OCI-LY1 (cell line): Measurements from ENCODE around the gene NREP.

Source experiments
- EZH2 ChIP-seq: fragments of 200-600 bp; sonication (generic), shearing (Covaris generic); IDR thresholded peaks from 2 replicates; pipeline ENCODE4 v1.8.0; 2017; ENCODE audit warnings: borderline replicate concordance, mixed run types, mild to moderate bottlenecking, antibody characterized with exemption, low read length, moderate library complexity, mixed read lengths
- TF ChIP-seq, protein P1 (sequence below): fragments of 200-600 bp; sonication (generic), shearing (Covaris generic); IDR thresholded peaks from 2 replicates; pipeline ENCODE4 v1.5.1; 2017; ENCODE audit warnings: mild to moderate bottlenecking, antibody characterized with exemption, low read length, moderate library complexity, mixed read lengths

DNA sequence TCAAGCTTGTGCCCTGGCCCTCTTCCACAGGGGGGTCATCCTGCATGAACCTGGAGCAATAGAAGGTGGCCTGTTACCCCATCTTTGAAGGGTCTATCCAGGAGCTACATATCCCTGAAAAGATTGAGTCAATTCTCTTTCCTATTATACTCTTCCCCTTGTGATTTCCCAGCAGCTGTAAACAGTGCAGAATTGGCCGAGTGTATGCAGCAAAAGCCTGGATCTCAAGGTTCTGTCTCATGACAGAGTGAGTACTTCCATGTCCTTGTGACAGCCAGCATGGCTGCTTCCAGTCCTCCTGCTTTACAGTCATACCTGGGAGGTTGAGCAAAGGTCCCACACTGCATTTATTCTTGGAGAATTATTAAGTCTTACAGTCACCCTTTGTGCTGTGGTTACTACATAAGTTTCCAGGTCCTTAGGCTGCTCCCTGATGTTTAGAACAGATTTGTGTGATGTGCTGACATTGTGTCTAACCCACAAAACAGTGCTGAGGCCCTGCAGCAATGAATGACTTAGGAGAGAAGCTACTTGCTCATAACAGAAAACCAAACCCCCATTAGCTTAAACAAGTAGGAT is 67.5 kb downstream of the NREP start:
- no peak for TF ChIP-seq EZH2
- TF ChIP-seq, protein P1, sequence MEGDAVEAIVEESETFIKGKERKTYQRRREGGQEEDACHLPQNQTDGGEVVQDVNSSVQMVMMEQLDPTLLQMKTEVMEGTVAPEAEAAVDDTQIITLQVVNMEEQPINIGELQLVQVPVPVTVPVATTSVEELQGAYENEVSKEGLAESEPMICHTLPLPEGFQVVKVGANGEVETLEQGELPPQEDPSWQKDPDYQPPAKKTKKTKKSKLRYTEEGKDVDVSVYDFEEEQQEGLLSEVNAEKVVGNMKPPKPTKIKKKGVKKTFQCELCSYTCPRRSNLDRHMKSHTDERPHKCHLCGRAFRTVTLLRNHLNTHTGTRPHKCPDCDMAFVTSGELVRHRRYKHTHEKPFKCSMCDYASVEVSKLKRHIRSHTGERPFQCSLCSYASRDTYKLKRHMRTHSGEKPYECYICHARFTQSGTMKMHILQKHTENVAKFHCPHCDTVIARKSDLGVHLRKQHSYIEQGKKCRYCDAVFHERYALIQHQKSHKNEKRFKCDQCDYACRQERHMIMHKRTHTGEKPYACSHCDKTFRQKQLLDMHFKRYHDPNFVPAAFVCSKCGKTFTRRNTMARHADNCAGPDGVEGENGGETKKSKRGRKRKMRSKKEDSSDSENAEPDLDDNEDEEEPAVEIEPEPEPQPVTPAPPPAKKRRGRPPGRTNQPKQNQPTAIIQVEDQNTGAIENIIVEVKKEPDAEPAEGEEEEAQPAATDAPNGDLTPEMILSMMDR = no peak
